ENCODE data around the gene CDK5R1.

GRCh38 chr17:32533296-32533695 is 46.5 kb downstream of the CDK5R1 start:
- TF ChIP-seq CTCF (IDR thresholded peaks at IDR 0.05; ENCODE audit: low read depth, low read length) (no peak), MYC (IDR thresholded peaks at IDR 0.05; ENCODE audit: low read depth, low read length) (no peak), MAX (IDR thresholded peaks at IDR 0.05; ENCODE audit: low read depth, low read length) (no peak)
